Measurements from ENCODE around the gene NHERF1. TPM values are rescaled to one million over a fixed set of nuclear protein-coding genes. Genes with fewer than 3 reads are reported as not detected.

The NHERF1 gene
- total and polyA plus RNA-seq, 2 of the 13 experiments (the other 11 are each of a cell fraction or from before 2014, with no cell fraction given), result 169 to 269 TPM

DNA sequence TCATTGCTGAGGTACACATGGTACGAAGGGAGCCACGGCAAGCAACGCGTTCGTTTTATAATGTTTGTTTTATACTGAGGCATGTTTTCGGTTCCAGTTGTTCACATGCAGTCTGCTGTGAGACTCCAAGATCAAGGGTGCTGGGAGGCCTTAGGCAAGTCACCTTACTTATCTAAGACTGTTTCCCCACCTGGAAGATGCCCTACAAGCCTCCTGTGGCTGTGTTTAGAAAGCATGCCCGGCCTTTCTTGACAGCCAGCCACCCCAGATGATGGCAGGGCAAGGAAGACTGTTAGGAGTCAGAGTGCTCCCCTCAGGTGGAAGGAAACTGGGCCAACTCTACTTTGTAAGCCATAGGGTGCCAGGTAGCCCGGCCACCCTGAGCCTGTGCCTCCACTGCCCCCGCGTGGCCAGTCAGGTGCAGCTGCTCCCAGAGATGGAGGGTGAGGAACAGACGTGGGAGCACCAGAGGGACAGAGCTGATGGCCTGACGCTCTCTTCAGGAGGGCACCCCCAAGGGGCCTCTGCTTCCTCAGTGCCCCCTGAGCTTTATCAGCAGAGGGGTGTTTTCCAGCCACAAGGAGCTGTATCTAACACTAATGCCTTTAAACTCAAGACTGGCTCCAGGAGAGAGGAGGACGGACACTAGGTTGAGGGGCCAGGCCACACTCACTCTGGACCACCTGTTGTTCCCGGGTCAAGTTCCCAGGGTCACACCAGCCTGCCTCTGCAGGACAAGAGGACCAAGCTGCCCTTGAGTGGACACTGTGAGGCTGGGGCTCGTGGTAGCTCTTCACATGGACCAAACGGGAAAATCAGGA lies 22.3 kb downstream of the NHERF1 start (continued):
- TF ChIP-seq CENPX (CRISPR knock-in tag; IDR thresholded peaks at IDR 0.05) (no peak), CENPT (CRISPR knock-in tag; IDR thresholded peaks at IDR 0.05; ENCODE audit: low read depth) (0 out of 2 replicates have a peak, but pooled peaks have one; percentile 12), BORCS8-MEF2B (CRISPR knock-in tag; IDR thresholded peaks at IDR 0.05) (peak; percentile 82), EEA1 (CRISPR knock-in tag; IDR thresholded peaks at IDR 0.05; ENCODE audit: borderline replicate concordance) (0 out of 2 replicates have a peak, but pooled peaks have one; percentile 13), NFRKB (IDR thresholded peaks at IDR 0.05) (no peak), ZNF777 (CRISPR knock-in tag; IDR thresholded peaks at IDR 0.05) (no peak), ZNF782 (CRISPR knock-in tag; IDR thresholded peaks at IDR 0.05; ENCODE audit: borderline replicate concordance) (0 out of 2 replicates have a peak, but pooled peaks have one; percentile 3), PHF21A (CRISPR knock-in tag; IDR thresholded peaks at IDR 0.05) (peak; percentile 75; the same call in 1 of the 2 replicates), SAFB2 (CRISPR knock-in tag; IDR thresholded peaks at IDR 0.05; ENCODE audit: borderline replicate concordance, low read depth) (no peak), POGZ (CRISPR knock-in tag; IDR thresholded peaks at IDR 0.05) (no peak), GPN1 (CRISPR knock-in tag; IDR thresholded peaks at IDR 0.05; ENCODE audit: borderline replicate concordance) (no peak), SMAD3 (CRISPR knock-in tag; IDR thresholded peaks at IDR 0.05) (peak; percentile 91; the same call in 1 of the 2 replicates), ZNF136 (CRISPR knock-in tag; IDR thresholded peaks at IDR 0.05; ENCODE audit: low read depth) (peak; percentile 32; the same call in 1 of the 2 replicates), MTF1 (CRISPR knock-in tag; IDR thresholded peaks at IDR 0.05) (no peak), NAIF1 (CRISPR knock-in tag; IDR thresholded peaks at IDR 0.05; ENCODE audit: borderline replicate concordance) (no peak; the same call in 1 of the 2 replicates), ZBTB42 (CRISPR knock-in tag; IDR thresholded peaks at IDR 0.05) (no peak), MXI1 (IDR thresholded peaks at IDR 0.05; ENCODE audit: borderline replicate concordance, low read depth, low read length) (peak; percentile 47; the same call in 2 of the 3 replicates), NCOR1 (IDR thresholded peaks at IDR 0.05; ENCODE audit: borderline replicate concordance, low read length) (no peak), ZNF670 (CRISPR knock-in tag; IDR thresholded peaks at IDR 0.05; ENCODE audit: borderline replicate concordance) (no peak), ZNF589 (CRISPR knock-in tag; conservative IDR thresholded peaks at IDR 0.05) (no peak), ERF (CRISPR knock-in tag; IDR thresholded peaks at IDR 0.05) (peak; percentile 77)
- TF ChIP-seq, protein P1, sequence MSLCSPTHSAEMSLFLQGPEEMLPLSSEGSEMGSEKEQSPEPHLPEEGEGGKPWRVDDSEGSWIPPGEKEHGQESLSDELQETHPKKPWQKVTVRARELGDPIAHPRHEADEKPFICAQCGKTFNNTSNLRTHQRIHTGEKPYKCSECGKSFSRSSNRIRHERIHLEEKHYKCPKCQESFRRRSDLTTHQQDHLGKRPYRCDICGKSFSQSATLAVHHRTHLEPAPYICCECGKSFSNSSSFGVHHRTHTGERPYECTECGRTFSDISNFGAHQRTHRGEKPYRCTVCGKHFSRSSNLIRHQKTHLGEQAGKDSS (CRISPR knock-in tag; IDR thresholded peaks at IDR 0.05; ENCODE audit: borderline replicate concordance, low read depth), result peak; percentile 66; the same call in 1 of the 2 replicates
- TF ChIP-seq, protein P2, sequence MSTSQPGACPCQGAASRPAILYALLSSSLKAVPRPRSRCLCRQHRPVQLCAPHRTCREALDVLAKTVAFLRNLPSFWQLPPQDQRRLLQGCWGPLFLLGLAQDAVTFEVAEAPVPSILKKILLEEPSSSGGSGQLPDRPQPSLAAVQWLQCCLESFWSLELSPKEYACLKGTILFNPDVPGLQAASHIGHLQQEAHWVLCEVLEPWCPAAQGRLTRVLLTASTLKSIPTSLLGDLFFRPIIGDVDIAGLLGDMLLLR (CRISPR knock-in tag; IDR thresholded peaks at IDR 0.05), result no peak
- TF ChIP-seq, protein P3, sequence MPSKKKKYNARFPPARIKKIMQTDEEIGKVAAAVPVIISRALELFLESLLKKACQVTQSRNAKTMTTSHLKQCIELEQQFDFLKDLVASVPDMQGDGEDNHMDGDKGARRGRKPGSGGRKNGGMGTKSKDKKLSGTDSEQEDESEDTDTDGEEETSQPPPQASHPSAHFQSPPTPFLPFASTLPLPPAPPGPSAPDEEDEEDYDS (CRISPR knock-in tag; IDR thresholded peaks at IDR 0.05), result peak; percentile 43; the same call in 1 of the 2 replicates
- TF ChIP-seq, protein P4, sequence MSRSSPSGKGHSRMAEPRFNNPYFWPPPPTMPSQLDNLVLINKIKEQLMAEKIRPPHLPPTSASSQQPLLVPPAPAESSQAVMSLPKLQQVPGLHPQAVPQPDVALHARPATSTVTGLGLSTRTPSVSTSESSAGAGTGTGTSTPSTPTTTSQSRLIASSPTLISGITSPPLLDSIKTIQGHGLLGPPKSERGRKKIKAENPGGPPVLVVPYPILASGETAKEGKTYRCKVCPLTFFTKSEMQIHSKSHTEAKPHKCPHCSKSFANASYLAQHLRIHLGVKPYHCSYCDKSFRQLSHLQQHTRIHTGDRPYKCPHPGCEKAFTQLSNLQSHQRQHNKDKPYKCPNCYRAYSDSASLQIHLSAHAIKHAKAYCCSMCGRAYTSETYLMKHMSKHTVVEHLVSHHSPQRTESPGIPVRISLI (CRISPR knock-in tag; IDR thresholded peaks at IDR 0.05; ENCODE audit: borderline replicate concordance), result 0 out of 2 replicates have a peak, but pooled peaks have one; percentile 26
